Thyroid gland (tissue), 4 donors: Measurements from ENCODE around the gene ACTR5. TPM values are rescaled to one million over a fixed set of nuclear protein-coding genes. Genes with fewer than 3 reads are reported as not detected.

Experiments used
- DNase-seq, 2 donors: peaks; one replicate each; pipeline ENCODE4 v3.0.0-alpha.2; 2019
- H3K27ac ChIP-seq, 3 donors: fragments of 200-600 bp; sonication (generic); 1 replicate in 2 of 3; 2 replicates in 1 of 3; pipeline ENCODE4 v1.5.1; 2016 to 2019; ENCODE audit warnings: mild to moderate bottlenecking in 1 of 3, moderate library complexity in 1 of 3
- H3K27me3 ChIP-seq: fragments of 200-600 bp; sonication (generic); one replicate; pipeline ENCODE4 v1.5.1; 2019
- H3K36me3 ChIP-seq, 2 donors: fragments of 200-600 bp; sonication (generic); one replicate each; pipeline ENCODE4 v1.5.1; 2016 to 2019
- H3K4me1 ChIP-seq, 2 donors: fragments of 200-600 bp; sonication (generic); one replicate each; pipeline ENCODE4 v1.5.1; 2017 to 2019
- H3K4me3 ChIP-seq, 3 donors: fragments of 200-600 bp; sonication (generic); replicated peaks in 1 of 3; 1 replicate in 2 of 3; 2 replicates in 1 of 3; pipeline ENCODE4 v1.5.1; 2016; ENCODE audit warnings: mild to moderate bottlenecking in 1 of 3
- H3K9me3 ChIP-seq: fragments of 200-600 bp; sonication (generic); one replicate; pipeline ENCODE4 v1.5.1; 2017
- POLR2A ChIP-seq, 2 donors: fragments of 450-650 bp; IDR thresholded peaks; one replicate each; pipeline ENCODE4 v1.6.1; 2017; ENCODE audit warnings: antibody characterized with exemption in 2 of 2, mild to moderate bottlenecking in 2 of 2, moderate library complexity in 1 of 2
- WGBS, 2 donors: methylation state at CpG; one replicate each; pipeline ENCODE4 v1.1.5; 2017; 5-methylcytosine and 5-hydroxymethylcytosine counted together
- intact Hi-C: fragments of 100-400 bp; cut with DNase I; formaldehyde crosslinking; loops from one replicate; pipeline ENCODE4 v1.15.1; 2023
- total RNA-seq, 4 donors: library from RNA; depleted of rRNA; stranded (reverse); fragments of >200 nt; gene quantifications; one replicate each; pipeline ENCODE4 v1.2.3, GENCODE V29; 2016
- TF ChIP-seq, protein P1 (sequence below), 6 experiments: fragments of 200-600 bp in 3 of 6; fragments of 450-650 bp in 3 of 6; sonication (generic) in 3 of 6; IDR thresholded peaks; one replicate each; pipeline ENCODE4 v1.5.1; 2016 to 2019; ENCODE audit warnings: antibody characterized with exemption in 6 of 6, mild to moderate bottlenecking in 2 of 6, inconsistent platforms in 1 of 6, moderate library complexity in 1 of 6

Gene ACTR5
- total RNA-seq, 4 donors from 2014 or later = 6.9 to 14.4 (median 10.4) TPM

DNA sequence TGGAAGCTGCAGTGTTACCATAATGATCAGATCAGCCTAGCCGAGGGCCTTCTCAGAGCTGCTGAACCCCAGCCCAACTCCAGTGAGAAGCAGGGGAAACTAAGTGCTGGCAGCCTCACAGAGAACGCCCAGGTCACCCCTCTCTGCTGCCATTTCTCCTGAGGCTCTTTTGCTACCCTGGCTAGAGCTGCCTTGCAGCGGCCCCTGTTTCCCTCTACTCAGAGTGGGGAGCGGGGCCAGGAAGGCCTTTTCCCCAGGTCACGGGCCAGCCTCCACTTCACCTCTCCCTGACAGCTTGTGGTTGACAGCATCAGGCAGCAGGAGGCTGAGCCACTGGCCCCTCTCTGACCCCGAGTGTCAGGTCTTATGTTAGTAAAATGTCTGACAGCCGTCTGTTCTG lies 22.7 kb downstream of the ACTR5 start:
- H3K27ac ChIP-seq = no peak overlapping the region
- WGBS, 2 donors = 68 to 90% methylated on average over 5 to 6 of the region's 7 CpGs
- H3K9me3 ChIP-seq = no peaks in the 10 kb centered on the region
- no peaks in the 10 kb centered on the region for H3K4me1 ChIP-seq
- TF ChIP-seq POLR2A (IDR thresholded peaks at IDR 0.05) = no peak
- TF ChIP-seq, protein P1, sequence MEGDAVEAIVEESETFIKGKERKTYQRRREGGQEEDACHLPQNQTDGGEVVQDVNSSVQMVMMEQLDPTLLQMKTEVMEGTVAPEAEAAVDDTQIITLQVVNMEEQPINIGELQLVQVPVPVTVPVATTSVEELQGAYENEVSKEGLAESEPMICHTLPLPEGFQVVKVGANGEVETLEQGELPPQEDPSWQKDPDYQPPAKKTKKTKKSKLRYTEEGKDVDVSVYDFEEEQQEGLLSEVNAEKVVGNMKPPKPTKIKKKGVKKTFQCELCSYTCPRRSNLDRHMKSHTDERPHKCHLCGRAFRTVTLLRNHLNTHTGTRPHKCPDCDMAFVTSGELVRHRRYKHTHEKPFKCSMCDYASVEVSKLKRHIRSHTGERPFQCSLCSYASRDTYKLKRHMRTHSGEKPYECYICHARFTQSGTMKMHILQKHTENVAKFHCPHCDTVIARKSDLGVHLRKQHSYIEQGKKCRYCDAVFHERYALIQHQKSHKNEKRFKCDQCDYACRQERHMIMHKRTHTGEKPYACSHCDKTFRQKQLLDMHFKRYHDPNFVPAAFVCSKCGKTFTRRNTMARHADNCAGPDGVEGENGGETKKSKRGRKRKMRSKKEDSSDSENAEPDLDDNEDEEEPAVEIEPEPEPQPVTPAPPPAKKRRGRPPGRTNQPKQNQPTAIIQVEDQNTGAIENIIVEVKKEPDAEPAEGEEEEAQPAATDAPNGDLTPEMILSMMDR (IDR thresholded peaks at IDR 0.05) = no peak
- no peak overlapping the region for H3K4me3 ChIP-seq
- intact Hi-C loops = no loop called here
- no peak for DNase-seq
- peaks cover 36 to 62% of the 10 kb centered on the region in 2 donors for H3K36me3 ChIP-seq
- H3K27me3 ChIP-seq = no peaks in the 10 kb centered on the region

DNA sequence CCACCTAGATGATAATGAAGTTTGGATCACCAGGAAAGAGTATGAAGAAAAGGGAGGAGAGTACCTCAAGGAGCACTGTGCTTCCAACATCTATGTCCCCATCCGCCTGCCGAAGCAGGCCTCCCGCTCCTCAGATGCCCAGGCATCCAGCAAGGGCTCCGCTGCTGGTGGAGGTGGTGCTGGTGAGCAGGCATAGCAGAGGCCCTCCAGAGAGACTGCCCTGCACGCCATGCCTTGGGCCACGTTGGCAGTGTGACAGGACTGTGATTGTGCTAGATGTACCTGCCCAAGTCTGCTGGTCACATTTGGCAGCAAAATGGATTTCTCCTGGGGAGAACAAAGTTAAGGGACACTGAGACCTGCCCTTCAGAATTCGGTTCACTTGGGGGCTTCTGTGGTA lies 23.4 kb downstream of the ACTR5 start:
- WGBS, 2 donors = 96 to 98% methylated on average over 5 to 7 of the region's 7 CpGs

DNA sequence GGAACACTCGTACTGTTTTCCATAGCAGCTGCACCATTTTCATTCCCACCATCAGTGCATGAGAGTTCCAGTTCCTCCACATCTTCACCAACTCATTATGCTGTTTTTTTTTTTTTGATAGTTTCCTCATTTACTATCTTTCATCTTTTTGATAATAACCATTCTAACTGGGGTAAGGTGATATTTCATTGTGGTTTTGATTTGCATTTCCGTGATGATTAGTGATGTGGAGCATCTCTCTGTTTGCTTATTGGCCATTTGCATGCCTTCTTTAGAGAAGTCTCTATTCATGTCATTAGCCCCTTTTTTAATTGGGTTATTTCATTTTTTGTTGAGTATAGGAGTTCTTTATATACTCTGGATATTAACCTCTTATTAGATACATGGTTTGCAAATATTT lies 25.9 kb downstream of the ACTR5 start:
- no peaks in the 10 kb centered on the region for H3K27me3 ChIP-seq
- H3K4me3 ChIP-seq = no peak overlapping the region
- no peaks in the 10 kb centered on the region for H3K9me3 ChIP-seq
- intact Hi-C loops = no loop called here
- no peaks in the 10 kb centered on the region for H3K4me1 ChIP-seq
- 73 to 99% methylated on average over 2 of the region's 2 CpGs for WGBS, 2 donors
- no peak overlapping the region for H3K27ac ChIP-seq
- H3K36me3 ChIP-seq = peaks cover 29 to 40% of the 10 kb centered on the region in 2 donors
- TF ChIP-seq, protein P1 (IDR thresholded peaks at IDR 0.05) = no peak
- TF ChIP-seq POLR2A (IDR thresholded peaks at IDR 0.05) = no peak
- no peak for DNase-seq

More for the DNA sequence above, 23.4 kb downstream of the ACTR5 start:
- TF ChIP-seq POLR2A (IDR thresholded peaks at IDR 0.05) = no peak
- TF ChIP-seq, protein P1 (IDR thresholded peaks at IDR 0.05) = no peak
- H3K4me1 ChIP-seq = no peaks in the 10 kb centered on the region
- no peaks in the 10 kb centered on the region for H3K27me3 ChIP-seq
- intact Hi-C loops = no loop called here
- no peaks in the 10 kb centered on the region for H3K9me3 ChIP-seq
- H3K36me3 ChIP-seq = peaks cover 36 to 58% of the 10 kb centered on the region in 2 donors
- H3K4me3 ChIP-seq = no peak overlapping the region
- no peak overlapping the region for H3K27ac ChIP-seq
- DNase-seq = no peak

DNA sequence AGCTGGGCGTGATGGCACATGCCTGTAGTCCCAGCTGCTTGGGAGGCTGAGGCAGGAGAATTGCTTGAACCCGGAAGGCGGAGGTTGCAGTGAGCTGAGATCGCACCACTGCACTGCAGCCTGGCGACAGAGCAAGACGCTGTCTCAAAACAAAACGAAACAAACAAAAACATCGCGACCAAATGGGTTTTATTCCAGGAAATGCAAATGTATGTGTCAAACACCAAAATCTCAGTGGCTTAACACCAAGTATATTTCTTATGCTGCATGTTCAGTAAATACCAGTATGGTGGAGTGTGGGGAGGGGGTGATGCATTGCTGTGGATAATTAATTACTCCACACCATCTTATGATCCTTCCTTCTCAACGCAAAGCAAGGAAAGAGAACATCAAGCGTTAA lies 28.1 kb downstream of the ACTR5 start:
- intact Hi-C loops = no loop called here
- Histone ChIP-seq H3K27me3 (no peaks in the 10 kb centered on the region), H3K27ac (no peak overlapping the region), H3K4me3 (no peak overlapping the region), H3K36me3 (peaks cover 28 to 31% of the 10 kb centered on the region in 2 donors), H3K9me3 (no peaks in the 10 kb centered on the region), H3K4me1 (no peaks in the 10 kb centered on the region)
- DNase-seq = no peak
- TF ChIP-seq POLR2A (IDR thresholded peaks at IDR 0.05) = no peak
- TF ChIP-seq, protein P1 (IDR thresholded peaks at IDR 0.05) = no peak
- 96% methylated on average over 11 of the region's 11 CpGs for WGBS, 2 donors

DNA sequence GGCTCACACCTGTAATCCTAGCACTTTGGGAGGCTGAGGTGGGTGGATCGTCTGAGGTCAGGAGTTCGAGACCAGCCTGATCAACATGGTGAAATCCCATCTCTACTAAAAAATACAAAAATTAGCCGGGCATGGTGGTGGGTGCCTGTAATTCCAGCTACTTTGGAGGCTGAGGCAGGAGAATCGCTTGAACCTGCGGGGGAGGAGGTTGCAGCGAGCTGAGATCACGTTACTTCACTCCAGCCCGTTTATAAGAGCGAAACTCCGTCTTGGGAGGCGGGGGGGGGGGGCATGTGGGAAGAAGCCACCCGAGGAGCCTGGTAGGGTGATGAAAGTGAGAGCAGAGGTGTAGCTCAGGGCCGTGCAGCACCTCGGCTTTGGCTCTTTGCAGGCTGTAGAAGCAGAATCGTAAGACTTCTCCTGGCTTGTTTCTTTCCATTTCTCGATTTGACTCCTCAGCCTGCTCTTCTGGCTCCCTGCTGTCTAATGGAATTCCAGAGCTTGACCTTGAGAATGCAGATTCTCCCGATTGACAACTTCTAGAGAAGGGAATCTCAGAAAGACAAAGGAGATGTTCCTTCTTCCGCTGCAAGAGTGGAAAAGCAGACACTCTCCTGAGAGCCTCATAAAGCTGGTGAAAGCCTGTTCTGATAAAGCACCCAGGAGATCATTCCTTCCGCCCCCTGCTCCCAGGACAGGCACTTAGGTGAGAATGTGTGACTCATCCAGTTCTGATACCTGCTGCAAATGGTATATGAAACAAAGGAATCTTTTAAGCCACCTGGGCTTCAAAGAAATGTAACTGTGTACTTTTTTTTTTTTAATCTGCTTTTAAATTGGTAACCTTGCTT lies 31.2 kb downstream of the ACTR5 start:
- H3K9me3 ChIP-seq = no peaks in the 10 kb centered on the region
- peaks cover under 1 to 2% of the 10 kb centered on the region in 2 donors for H3K36me3 ChIP-seq
- H3K27ac ChIP-seq = no peak overlapping the region
- no peaks in the 10 kb centered on the region for H3K27me3 ChIP-seq
- H3K4me1 ChIP-seq = no peaks in the 10 kb centered on the region
- H3K4me3 ChIP-seq = no peak overlapping the region
- TF ChIP-seq POLR2A (IDR thresholded peaks at IDR 0.05) = no peak
- TF ChIP-seq, protein P1 (IDR thresholded peaks at IDR 0.05) = no peak
- DNase-seq = no peak
- 53 to 59% methylated on average over 16 to 19 of the region's 19 CpGs for WGBS, 2 donors
- intact Hi-C loops = no loop called here
